ENCODE results near the gene ARHGEF17. TPM values are rescaled to one million over a fixed set of nuclear protein-coding genes. Genes with fewer than 3 reads are reported as not detected.

ARHGEF17 gene
- total RNA-seq, 6 experiments from 2014 or later = 4.6 to 7.3 (median 5.4) TPM

DNA sequence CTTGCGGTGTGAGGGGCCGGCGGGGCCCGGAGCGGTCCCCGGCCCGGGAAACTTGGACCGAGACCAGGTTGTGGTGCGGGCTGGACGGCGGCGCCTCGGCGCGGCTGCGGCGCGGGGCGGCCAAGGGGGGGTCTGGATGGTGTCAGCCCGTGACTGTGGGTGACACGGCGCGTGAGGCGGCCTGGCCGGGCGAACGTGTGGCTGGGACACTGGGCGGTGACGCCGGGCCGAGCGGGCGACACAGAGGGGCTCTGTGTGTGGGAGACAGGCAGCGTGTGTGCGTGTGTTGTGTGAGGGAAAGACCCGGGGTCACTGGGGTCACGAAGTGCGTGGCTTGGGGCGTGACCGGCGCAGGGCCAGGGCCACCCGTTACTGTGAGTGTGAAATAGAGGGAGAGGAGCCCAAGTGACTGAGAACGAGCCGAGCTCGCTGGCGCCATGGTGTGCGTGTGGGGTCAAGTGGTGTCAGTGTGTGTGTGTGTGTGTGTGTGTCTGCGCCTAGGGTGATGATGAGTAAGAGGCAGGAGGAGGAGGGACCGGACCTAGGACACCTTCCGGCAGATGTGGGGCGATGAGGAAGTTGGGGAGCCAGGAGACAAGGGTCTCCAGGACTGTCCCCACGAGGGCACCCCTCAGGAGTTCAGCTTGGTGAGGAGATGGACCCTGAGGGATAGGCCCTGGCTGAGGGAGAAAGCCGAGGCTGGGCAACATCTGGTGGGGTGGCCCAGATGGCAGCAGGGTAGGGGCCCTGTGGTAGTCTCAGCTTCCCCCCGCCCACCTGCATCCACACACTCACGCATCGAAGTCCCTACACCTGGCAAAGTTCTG is 68.9 kb downstream of the ARHGEF17 start:
- intact Hi-C loops (cut with DNase I) = no loop called here
- no peaks in the 10 kb centered on the region for H3K9me3 ChIP-seq
- peaks cover 0 to 4% (median 1%) of the 10 kb centered on the region in 4 donors for H3K4me1 ChIP-seq
- 0% methylated on average over 3 of the region's 56 CpGs for WGBS (ENCODE audit: insufficient coverage, low coverage, low lambda C conversion rate, missing lambda C conversion rate)
- DNase-seq (peak in 2 of 3 donors; percentile 63 to 76), ATAC-seq (peak; percentile 9 to 47 (median 26))
- TF ChIP-seq POLR2A (IDR thresholded peaks at IDR 0.05) = peak; percentile 18
- TF ChIP-seq, protein P1, sequence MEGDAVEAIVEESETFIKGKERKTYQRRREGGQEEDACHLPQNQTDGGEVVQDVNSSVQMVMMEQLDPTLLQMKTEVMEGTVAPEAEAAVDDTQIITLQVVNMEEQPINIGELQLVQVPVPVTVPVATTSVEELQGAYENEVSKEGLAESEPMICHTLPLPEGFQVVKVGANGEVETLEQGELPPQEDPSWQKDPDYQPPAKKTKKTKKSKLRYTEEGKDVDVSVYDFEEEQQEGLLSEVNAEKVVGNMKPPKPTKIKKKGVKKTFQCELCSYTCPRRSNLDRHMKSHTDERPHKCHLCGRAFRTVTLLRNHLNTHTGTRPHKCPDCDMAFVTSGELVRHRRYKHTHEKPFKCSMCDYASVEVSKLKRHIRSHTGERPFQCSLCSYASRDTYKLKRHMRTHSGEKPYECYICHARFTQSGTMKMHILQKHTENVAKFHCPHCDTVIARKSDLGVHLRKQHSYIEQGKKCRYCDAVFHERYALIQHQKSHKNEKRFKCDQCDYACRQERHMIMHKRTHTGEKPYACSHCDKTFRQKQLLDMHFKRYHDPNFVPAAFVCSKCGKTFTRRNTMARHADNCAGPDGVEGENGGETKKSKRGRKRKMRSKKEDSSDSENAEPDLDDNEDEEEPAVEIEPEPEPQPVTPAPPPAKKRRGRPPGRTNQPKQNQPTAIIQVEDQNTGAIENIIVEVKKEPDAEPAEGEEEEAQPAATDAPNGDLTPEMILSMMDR (IDR thresholded peaks at IDR 0.05) = no peak
- peak overlapping the region; percentile 65 to 80 (median 72) for H3K4me3 ChIP-seq
- no peaks in the 10 kb centered on the region for H3K36me3 ChIP-seq
- H3K27me3 ChIP-seq = no peaks in the 10 kb centered on the region
- peak overlapping the region; percentile 53 to 89 (median 79) for H3K27ac ChIP-seq

DNA sequence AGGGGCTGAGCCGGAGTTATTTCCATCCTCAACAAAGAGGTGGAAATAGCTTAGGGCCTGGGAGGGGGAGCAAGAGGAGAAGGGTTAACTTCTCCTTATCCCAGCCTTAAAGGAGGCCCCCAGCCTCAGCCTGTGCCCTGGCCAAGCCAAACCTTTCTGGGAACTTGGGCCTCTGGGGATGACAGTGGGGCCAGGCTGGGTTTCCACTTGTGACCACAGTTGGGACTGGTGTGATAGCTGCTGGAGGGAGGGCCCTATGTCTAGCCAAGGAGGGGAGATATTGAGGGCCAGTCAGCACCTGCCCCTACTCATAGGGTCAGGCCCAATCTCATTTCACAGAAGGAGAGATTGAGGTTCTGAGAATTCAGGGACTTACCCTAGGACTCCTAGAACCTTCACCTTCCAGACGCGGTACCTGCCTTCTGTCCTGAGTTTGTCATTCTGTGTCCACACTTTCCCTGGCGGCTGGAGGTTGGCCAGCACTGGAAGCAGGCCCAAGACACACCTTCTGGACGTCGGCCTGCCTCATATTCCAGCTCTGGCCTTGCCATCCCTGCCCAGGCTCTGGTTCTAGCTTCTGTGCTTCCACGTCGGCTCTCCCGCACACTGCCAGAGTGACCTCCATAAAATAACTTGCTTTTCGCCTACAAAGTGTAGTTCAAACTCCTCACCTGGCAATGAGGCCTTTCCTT is 71.3 kb downstream of the ARHGEF17 start:
- Histone ChIP-seq H3K9me3 (no peaks in the 10 kb centered on the region), H3K4me3 (no peak overlapping the region), H3K27me3 (no peaks in the 10 kb centered on the region), H3K27ac (no peak overlapping the region), H3K4me1 (peaks cover 0 to 4% (median 1%) of the 10 kb centered on the region in 4 donors), H3K36me3 (no peaks in the 10 kb centered on the region)
- intact Hi-C loops (cut with DNase I) = no loop called here
- peak in 1 of 4 donors; percentile 7 for ATAC-seq
- peak in 1 of 3 donors; percentile 73 for DNase-seq
- 61% methylated on average over 5 of the region's 10 CpGs for WGBS (ENCODE audit: insufficient coverage, low coverage, low lambda C conversion rate, missing lambda C conversion rate)
- TF ChIP-seq POLR2A (IDR thresholded peaks at IDR 0.05) = no peak
- TF ChIP-seq, protein P1 (IDR thresholded peaks at IDR 0.05) = no peak

DNA sequence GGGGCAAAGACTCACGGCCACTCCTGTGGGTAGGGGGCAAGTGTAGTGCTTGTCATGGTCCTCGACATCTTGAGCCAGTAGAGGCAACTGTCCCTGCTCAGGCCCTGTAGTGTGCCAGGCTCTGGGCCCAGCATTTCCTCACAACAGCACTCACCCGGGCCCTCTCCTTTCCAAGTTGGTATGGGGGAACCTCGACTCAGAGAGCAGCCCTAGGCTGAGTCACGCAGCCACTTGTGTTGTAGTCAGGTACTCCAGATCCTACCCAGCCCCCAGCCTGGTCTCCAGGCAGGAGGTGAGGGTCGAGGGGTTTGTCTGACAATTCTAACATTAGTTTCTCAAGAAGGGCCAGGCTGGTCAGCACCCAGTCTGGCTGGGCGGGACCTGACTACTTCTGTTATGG is 72.3 kb downstream of the ARHGEF17 start:
- intact Hi-C loops (cut with DNase I) = loop anchor here in 1 of 2 donors (10.0 kb wide), 1 partner anchor 86 kb away; no protein-coding TSS in a partner anchor
- 44% methylated on average over 3 of the region's 7 CpGs for WGBS (ENCODE audit: insufficient coverage, low coverage, low lambda C conversion rate, missing lambda C conversion rate)
- H3K27ac ChIP-seq = peak overlapping the region in 1 of 3 donors; percentile 26

DNA sequence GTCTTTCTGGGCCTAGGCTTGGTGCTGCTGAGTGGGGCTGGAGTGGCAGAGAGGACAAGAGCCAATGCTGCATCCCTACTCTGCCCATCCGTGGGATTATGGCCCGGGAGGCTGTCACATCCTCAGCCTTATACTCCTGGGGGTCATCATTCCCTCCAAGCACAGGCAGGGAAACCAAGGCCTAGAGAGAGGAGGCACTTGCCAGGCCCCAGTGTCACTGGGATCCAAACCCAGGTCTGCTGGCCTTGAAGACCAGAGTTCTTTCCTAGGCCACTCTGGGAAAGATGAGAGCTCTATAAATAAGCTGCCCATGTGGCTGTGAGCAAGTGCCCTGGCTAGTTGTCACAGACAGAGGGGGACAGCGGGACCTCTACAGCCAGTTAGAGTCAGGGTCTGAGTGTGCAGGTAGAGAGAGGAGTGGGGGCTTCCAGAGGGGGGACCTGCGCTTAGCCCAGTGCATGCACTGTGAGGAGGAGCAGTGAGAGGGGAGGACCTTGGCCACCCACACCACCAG is 72.9 kb downstream of the ARHGEF17 start:
- Histone ChIP-seq H3K27ac (no peak overlapping the region), H3K4me1 (peaks cover 0 to 7% (median 2%) of the 10 kb centered on the region in 4 donors), H3K27me3 (no peaks in the 10 kb centered on the region), H3K4me3 (no peak overlapping the region), H3K36me3 (no peaks in the 10 kb centered on the region), H3K9me3 (no peaks in the 10 kb centered on the region)
- WGBS (ENCODE audit: insufficient coverage, low coverage, low lambda C conversion rate, missing lambda C conversion rate) = 80% methylated on average over 1 of the region's 4 CpGs
- ATAC-seq (no peak), DNase-seq (no peak)
- intact Hi-C loops (cut with DNase I) = loop anchor here in 1 of 2 donors (10.0 kb wide), 1 partner anchor 86 kb away; no protein-coding TSS in a partner anchor
- TF ChIP-seq, protein P1 (IDR thresholded peaks at IDR 0.05) = no peak
- no peak for TF ChIP-seq POLR2A (IDR thresholded peaks at IDR 0.05)

More for the DNA sequence above, 72.3 kb downstream of the ARHGEF17 start:
- Histone ChIP-seq H3K4me1 (peaks cover 0 to 4% (median 2%) of the 10 kb centered on the region in 4 donors), H3K27me3 (no peaks in the 10 kb centered on the region), H3K36me3 (no peaks in the 10 kb centered on the region), H3K4me3 (no peak overlapping the region), H3K9me3 (no peaks in the 10 kb centered on the region)
- ATAC-seq = no peak
- TF ChIP-seq, protein P1 (IDR thresholded peaks at IDR 0.05) = no peak
- TF ChIP-seq POLR2A (IDR thresholded peaks at IDR 0.05) = no peak
- no peak for DNase-seq

Measured in right lobe of liver (tissue), 6 donors.